H1 (cell line): ENCODE measurements around the gene ARID1B. TPM values are rescaled to one million over a fixed set of nuclear protein-coding genes. Genes with fewer than 3 reads are reported as not detected.

Source experiments
- CBX5 ChIP-seq: fragments of 300-800, 300-1000 bp; sonication (generic); IDR thresholded peaks from 2 replicates; pipeline ENCODE4 v1.7.1; 2016; ENCODE audit warnings: antibody characterized with exemption, low read length, low read depth
- FOSL1 ChIP-seq: IDR thresholded peaks from 2 replicates; pipeline ENCODE4 v1.6.1; 2011; ENCODE audit warnings: mild to moderate bottlenecking, low read depth, low read length, moderate library complexity; ENCODE audit not compliant: insufficient read depth
- HDAC6 ChIP-seq: IDR thresholded peaks from one replicate; pipeline ENCODE4 v1.7.1; 2012; ENCODE audit warnings: low read depth, mild to moderate bottlenecking, inconsistent platforms, low read length, moderate library complexity
- JUN ChIP-seq: IDR thresholded peaks from 2 replicates; pipeline ENCODE4 v1.6.1; 2011; ENCODE audit warnings: low read depth, mild to moderate bottlenecking, improper control_type of control experiment, low read length
- PHF8 ChIP-seq: fragments of 200-600 bp; sonication (generic); conservative IDR thresholded peaks from 2 replicates; pipeline ENCODE4 v1.7.1; 2012; ENCODE audit warnings: low read depth, mild to moderate bottlenecking, inconsistent platforms, low read length, moderate library complexity
- TAF7 ChIP-seq: optimal IDR thresholded peaks from 2 replicates; pipeline ENCODE3; 2011; ENCODE audit warnings: low read depth, mild to moderate bottlenecking, inconsistent platforms, low read length, moderate library complexity, borderline replicate concordance
- polyA plus RNA-seq, 7 experiments: library from polyadenylated mRNA; depleted of rRNA in 3 of 7; stranded (reverse) in 5 of 7; unstranded in 2 of 7; fragments of >200 nt in 5 of 7; fragments of 200-250 nt in 2 of 7; gene quantifications; 1 replicate in 5 of 7; 2 replicates in 1 of 7; 4 replicates in 1 of 7; pipeline versions ENCODE4 v1.2.1 to v1.2.3, GENCODE V29; 2011 to 2013; ENCODE audit warnings: missing spikeins in 2 of 7, mixed read lengths in 2 of 7
- total RNA-seq: library from RNA; stranded (reverse); fragmentation: NEBNext Ultra II Directional; extraction: Animal tissue kit (Norgen Biotek cat#: 25700); gene quantifications from 2 replicates; pipeline ENCODE4 v1.2.1, GENCODE V29; 2021
- TF ChIP-seq, protein P1 (sequence below): fragments of 300-600 bp; sonication (generic); IDR thresholded peaks from 2 replicates; pipeline ENCODE4 v1.7.1; 2012; ENCODE audit warnings: low read length, moderate library complexity, mild to moderate bottlenecking, inconsistent platforms; ENCODE audit not compliant: insufficient replicate concordance

Gene ARID1B
- total and polyA plus RNA-seq, 2 of the 8 experiments (the other 6 are each of a cell fraction or from before 2014, with no cell fraction given) = 24.3 to 70.3 TPM

DNA sequence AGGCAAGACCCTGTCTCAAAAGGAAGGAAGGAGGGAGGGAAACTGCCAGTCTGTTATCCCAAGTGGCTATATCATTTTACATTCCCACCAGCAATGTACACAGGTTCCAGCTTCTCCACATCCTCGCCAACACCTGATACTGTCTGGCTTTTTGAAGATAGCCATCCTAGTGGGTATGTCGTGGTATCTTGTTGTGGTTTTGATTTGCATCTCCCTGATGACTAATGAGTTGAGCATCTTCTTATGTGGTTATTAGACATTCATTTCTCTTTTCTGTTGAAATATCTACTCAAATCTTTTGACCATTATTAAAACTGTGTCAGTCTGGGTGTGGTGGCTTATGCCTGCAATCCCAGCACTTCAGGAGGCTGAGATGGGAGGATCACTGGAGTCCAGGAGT lies 47.9 kb upstream of the ARID1B start (continued):
- TF ChIP-seq, protein P1, sequence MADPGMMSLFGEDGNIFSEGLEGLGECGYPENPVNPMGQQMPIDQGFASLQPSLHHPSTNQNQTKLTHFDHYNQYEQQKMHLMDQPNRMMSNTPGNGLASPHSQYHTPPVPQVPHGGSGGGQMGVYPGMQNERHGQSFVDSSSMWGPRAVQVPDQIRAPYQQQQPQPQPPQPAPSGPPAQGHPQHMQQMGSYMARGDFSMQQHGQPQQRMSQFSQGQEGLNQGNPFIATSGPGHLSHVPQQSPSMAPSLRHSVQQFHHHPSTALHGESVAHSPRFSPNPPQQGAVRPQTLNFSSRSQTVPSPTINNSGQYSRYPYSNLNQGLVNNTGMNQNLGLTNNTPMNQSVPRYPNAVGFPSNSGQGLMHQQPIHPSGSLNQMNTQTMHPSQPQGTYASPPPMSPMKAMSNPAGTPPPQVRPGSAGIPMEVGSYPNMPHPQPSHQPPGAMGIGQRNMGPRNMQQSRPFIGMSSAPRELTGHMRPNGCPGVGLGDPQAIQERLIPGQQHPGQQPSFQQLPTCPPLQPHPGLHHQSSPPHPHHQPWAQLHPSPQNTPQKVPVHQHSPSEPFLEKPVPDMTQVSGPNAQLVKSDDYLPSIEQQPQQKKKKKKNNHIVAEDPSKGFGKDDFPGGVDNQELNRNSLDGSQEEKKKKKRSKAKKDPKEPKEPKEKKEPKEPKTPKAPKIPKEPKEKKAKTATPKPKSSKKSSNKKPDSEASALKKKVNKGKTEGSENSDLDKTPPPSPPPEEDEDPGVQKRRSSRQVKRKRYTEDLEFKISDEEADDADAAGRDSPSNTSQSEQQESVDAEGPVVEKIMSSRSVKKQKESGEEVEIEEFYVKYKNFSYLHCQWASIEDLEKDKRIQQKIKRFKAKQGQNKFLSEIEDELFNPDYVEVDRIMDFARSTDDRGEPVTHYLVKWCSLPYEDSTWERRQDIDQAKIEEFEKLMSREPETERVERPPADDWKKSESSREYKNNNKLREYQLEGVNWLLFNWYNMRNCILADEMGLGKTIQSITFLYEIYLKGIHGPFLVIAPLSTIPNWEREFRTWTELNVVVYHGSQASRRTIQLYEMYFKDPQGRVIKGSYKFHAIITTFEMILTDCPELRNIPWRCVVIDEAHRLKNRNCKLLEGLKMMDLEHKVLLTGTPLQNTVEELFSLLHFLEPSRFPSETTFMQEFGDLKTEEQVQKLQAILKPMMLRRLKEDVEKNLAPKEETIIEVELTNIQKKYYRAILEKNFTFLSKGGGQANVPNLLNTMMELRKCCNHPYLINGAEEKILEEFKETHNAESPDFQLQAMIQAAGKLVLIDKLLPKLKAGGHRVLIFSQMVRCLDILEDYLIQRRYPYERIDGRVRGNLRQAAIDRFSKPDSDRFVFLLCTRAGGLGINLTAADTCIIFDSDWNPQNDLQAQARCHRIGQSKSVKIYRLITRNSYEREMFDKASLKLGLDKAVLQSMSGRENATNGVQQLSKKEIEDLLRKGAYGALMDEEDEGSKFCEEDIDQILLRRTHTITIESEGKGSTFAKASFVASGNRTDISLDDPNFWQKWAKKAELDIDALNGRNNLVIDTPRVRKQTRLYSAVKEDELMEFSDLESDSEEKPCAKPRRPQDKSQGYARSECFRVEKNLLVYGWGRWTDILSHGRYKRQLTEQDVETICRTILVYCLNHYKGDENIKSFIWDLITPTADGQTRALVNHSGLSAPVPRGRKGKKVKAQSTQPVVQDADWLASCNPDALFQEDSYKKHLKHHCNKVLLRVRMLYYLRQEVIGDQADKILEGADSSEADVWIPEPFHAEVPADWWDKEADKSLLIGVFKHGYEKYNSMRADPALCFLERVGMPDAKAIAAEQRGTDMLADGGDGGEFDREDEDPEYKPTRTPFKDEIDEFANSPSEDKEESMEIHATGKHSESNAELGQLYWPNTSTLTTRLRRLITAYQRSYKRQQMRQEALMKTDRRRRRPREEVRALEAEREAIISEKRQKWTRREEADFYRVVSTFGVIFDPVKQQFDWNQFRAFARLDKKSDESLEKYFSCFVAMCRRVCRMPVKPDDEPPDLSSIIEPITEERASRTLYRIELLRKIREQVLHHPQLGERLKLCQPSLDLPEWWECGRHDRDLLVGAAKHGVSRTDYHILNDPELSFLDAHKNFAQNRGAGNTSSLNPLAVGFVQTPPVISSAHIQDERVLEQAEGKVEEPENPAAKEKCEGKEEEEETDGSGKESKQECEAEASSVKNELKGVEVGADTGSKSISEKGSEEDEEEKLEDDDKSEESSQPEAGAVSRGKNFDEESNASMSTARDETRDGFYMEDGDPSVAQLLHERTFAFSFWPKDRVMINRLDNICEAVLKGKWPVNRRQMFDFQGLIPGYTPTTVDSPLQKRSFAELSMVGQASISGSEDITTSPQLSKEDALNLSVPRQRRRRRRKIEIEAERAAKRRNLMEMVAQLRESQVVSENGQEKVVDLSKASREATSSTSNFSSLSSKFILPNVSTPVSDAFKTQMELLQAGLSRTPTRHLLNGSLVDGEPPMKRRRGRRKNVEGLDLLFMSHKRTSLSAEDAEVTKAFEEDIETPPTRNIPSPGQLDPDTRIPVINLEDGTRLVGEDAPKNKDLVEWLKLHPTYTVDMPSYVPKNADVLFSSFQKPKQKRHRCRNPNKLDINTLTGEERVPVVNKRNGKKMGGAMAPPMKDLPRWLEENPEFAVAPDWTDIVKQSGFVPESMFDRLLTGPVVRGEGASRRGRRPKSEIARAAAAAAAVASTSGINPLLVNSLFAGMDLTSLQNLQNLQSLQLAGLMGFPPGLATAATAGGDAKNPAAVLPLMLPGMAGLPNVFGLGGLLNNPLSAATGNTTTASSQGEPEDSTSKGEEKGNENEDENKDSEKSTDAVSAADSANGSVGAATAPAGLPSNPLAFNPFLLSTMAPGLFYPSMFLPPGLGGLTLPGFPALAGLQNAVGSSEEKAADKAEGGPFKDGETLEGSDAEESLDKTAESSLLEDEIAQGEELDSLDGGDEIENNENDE = no peak
- no peak for TF ChIP-seq FOSL1
- no peak for TF ChIP-seq CBX5
- TF ChIP-seq TAF7 = no peak
- TF ChIP-seq JUN = no peak
- no peak for TF ChIP-seq PHF8
- no peak for TF ChIP-seq HDAC6
